ENCODE data around the gene SENP7.

DNA sequence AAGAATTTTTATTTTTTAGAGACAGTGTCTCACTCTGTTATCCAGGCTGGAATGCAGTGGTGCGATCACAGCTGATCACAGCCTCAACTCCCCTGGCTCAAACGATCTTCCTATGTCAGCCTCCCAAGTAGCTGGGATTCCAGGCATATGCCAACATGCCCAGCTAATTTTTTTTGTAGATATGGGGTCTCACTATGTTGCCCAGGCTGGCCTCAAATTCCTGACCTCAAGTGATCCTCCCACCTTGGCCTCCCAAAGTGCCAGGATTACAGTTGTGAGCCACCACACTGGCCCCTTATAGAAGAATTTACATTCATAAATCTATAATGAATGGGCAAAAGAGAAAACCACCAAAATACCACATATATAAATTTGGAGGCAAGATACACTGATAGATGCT lies 15.2 kb downstream of the SENP7 start:
- TF ChIP-seq POLR2A (IDR thresholded peaks at IDR 0.05; ENCODE audit: low read depth, low read length): no peak
- no peak for TF ChIP-seq POLR2AphosphoS5 (IDR thresholded peaks at IDR 0.05; ENCODE audit: low read depth, low read length)

Measured in GM12892 (cell line).